Panc1 (cell line): ENCODE results near the gene FGF14.

Experiments
- POLR2AphosphoS5 ChIP-seq: IDR thresholded peaks from 2 replicates; pipeline ENCODE4 v1.6.1; 2012; ENCODE audit warnings: mild to moderate bottlenecking, low read depth, low read length, moderate library complexity
- TCF7L2 ChIP-seq: IDR thresholded peaks from 2 replicates; pipeline ENCODE4 v1.6.1; 2011; ENCODE audit warnings: mild to moderate bottlenecking, low read depth, low read length, inconsistent platforms
- TF ChIP-seq, protein P1 (sequence below): fragments of 450-650 bp; IDR thresholded peaks from 2 replicates; pipeline ENCODE4 v1.5.1; 2017; ENCODE audit warnings: mild to moderate bottlenecking

DNA sequence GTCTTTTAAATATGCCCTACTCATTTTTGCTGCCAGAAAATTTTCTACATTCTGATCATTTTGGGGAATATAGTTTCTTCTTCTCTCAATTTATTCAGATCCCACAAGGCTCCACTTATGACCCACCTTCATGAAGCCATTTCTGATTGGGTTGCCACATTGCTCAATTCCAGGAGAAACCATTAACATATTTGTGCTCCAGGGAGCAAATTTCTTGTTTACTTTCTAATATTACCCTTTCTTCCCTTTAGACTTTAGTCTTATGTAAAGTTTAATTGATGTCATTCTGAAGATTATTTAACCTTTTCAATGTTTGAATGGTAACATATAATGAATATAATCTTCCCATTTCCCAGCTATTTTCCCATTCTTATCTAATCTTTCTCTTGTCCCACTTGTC lies 617.5 kb downstream of the FGF14 start:
- TF ChIP-seq POLR2AphosphoS5: no peak
- TF ChIP-seq, protein P1, sequence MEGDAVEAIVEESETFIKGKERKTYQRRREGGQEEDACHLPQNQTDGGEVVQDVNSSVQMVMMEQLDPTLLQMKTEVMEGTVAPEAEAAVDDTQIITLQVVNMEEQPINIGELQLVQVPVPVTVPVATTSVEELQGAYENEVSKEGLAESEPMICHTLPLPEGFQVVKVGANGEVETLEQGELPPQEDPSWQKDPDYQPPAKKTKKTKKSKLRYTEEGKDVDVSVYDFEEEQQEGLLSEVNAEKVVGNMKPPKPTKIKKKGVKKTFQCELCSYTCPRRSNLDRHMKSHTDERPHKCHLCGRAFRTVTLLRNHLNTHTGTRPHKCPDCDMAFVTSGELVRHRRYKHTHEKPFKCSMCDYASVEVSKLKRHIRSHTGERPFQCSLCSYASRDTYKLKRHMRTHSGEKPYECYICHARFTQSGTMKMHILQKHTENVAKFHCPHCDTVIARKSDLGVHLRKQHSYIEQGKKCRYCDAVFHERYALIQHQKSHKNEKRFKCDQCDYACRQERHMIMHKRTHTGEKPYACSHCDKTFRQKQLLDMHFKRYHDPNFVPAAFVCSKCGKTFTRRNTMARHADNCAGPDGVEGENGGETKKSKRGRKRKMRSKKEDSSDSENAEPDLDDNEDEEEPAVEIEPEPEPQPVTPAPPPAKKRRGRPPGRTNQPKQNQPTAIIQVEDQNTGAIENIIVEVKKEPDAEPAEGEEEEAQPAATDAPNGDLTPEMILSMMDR: no peak
- TF ChIP-seq TCF7L2: no peak
